ENCODE data around the gene ARIH2.

- TF ChIP-seq POLR2A (IDR thresholded peaks at IDR 0.05; ENCODE audit: low read depth, low read length) = no peak
- TF ChIP-seq CTCF (conservative IDR thresholded peaks at IDR 0.05; ENCODE audit: low read depth, low read length) = no peak
Observed at GRCh38 chr3:48894516-48894915, 24.1 kb upstream of the ARIH2 start.

Data from IMR-90 (cell line).